Neural crest cell (in vitro differentiated cells): ENCODE results near the gene INS. TPM values are rescaled to one million over a fixed set of nuclear protein-coding genes. Genes with fewer than 3 reads are reported as not detected.

Experiments used
- DNase-seq: peaks from one replicate; pipeline ENCODE4 v3.0.0; 2021; ENCODE audit warnings: low read depth, mixed read lengths, low spot score
- H3K27ac Mint-ChIP-seq: one replicate; pipeline ENCODE4 v1.8.0; 2021; ENCODE audit warnings: mild to moderate bottlenecking, mixed read lengths; ENCODE audit not compliant: unreplicated experiment
- H3K27me3 Mint-ChIP-seq: 2 replicates; pipeline ENCODE4 v1.8.0; 2021; ENCODE audit warnings: low read depth, mild to moderate bottlenecking, mixed read lengths
- H3K36me3 Mint-ChIP-seq: 2 replicates; pipeline ENCODE4 v1.8.0; 2021; ENCODE audit warnings: low read depth, mild to moderate bottlenecking, mixed read lengths
- H3K4me1 Mint-ChIP-seq: 2 replicates; pipeline ENCODE4 v1.8.0; 2021; ENCODE audit warnings: mixed read lengths
- H3K4me3 Mint-ChIP-seq: one replicate; pipeline ENCODE4 v1.8.0; 2021; ENCODE audit warnings: mild to moderate bottlenecking, mixed read lengths
- H3K9me3 Mint-ChIP-seq: 2 replicates; pipeline ENCODE4 v1.8.0; 2021; ENCODE audit warnings: mixed read lengths
- total RNA-seq: library from RNA; stranded (reverse); gene quantifications from 2 replicates; pipeline ENCODE4 v1.2.1, GENCODE V29; 2021
- TF ChIP-seq, protein P1 (sequence below): fragments of 200-600 bp; sonication (generic); conservative IDR thresholded peaks from 2 replicates; pipeline ENCODE4 v1.5.0; 2021; ENCODE audit warnings: antibody characterized with exemption, mild to moderate bottlenecking

The INS gene
- total RNA-seq, 1 donor from 2014 or later: not detected

DNA sequence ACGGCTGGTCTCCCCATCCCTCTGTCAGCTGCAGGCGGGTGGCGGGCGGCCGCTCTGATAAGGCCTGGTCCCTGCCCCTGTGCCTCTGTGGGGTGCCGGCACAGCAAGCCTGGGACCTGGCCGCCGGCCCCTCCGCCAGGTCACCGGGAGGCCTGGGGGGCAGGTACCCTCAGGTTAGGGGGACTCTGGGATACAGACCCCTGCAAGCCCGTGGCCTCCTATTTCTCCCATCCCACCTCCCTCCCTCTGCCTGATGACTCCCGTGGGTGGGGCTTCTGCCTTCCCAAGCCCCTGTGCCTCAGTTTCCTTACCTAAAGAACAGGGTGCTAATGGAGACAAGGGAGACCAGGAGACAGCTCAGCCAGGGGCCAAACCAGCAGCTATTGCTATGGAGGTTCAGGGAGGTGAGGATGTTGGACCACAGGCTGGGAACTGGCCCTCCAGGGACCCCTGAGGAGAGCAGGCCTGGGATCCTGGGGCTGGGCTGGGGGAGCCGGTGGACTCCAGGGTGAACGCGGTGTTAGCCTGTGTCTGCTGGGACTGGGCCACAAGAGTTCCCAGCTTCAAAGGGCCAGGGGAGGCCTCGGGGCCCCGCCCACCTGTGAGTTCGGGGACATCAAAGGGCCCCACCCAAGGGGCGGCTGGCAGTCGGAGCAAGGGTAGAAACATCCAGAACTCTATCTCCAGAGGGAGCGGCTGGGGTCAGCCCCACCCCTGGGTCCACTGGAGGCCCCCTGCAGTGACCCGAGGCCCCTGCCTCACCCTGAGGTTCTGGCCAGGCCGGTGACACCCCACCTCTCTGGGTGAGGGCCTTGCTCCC is 42.6 kb upstream of the INS start:
- Mint-ChIP-seq H3K27ac (no peak overlapping the region), H3K4me3 (no peak overlapping the region), H3K9me3 (peaks cover 3% of the 10 kb centered on the region), H3K36me3 (no peaks in the 10 kb centered on the region), H3K4me1 (no peaks in the 10 kb centered on the region), H3K27me3 (no peaks in the 10 kb centered on the region)
- DNase-seq: no peak
- TF ChIP-seq, protein P1, sequence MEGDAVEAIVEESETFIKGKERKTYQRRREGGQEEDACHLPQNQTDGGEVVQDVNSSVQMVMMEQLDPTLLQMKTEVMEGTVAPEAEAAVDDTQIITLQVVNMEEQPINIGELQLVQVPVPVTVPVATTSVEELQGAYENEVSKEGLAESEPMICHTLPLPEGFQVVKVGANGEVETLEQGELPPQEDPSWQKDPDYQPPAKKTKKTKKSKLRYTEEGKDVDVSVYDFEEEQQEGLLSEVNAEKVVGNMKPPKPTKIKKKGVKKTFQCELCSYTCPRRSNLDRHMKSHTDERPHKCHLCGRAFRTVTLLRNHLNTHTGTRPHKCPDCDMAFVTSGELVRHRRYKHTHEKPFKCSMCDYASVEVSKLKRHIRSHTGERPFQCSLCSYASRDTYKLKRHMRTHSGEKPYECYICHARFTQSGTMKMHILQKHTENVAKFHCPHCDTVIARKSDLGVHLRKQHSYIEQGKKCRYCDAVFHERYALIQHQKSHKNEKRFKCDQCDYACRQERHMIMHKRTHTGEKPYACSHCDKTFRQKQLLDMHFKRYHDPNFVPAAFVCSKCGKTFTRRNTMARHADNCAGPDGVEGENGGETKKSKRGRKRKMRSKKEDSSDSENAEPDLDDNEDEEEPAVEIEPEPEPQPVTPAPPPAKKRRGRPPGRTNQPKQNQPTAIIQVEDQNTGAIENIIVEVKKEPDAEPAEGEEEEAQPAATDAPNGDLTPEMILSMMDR: no peak

GRCh38 chr11:2202900-2203439 is 42.0 kb upstream of the INS start:
- TF ChIP-seq, protein P1: no peak
- peaks cover 3% of the 10 kb centered on the region for H3K9me3 Mint-ChIP-seq
- no peaks in the 10 kb centered on the region for H3K36me3 Mint-ChIP-seq
- DNase-seq: no peak
- no peak overlapping the region for H3K4me3 Mint-ChIP-seq
- no peaks in the 10 kb centered on the region for H3K4me1 Mint-ChIP-seq
- H3K27ac Mint-ChIP-seq: no peak overlapping the region
- no peaks in the 10 kb centered on the region for H3K27me3 Mint-ChIP-seq

DNA sequence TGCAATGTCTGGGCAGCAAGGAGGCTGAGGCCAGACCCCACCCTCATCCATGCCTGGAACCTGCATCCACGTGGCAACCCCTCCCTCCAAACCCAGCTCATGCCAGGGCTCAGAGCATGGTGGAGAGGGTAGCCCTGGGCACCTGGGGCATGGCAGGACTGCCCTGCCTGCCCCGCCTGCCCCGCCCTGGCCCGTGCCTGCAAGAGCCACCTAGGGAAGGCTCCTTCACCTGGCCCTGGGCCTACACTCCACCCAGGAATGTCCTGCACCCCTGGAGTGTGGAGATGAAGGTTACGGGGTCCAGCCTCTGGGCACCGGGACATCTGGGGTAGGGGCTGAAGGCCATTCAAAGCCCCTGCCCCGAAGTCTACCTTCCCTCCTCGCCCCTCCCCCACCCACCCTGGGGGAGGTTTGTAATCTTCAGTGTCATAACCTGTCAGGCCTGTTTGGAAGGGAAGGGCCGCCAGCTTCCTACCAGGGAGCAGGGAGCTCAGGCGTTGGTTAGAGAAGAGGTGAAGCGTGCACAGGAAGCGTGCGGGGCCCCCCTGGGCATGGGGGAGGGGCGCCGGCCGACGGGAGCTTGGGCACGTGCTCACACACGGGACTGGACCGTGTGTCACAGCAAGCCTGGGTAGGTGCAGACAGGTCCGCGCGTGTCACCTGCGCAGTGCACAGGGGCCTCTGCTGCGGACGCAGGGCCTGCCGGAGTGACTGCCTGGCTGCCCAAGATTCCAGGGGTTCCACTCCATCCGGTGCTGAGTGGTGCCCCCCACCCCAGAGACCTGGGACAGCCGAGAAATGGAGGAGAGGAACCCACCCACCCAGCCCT is 41.3 kb upstream of the INS start:
- no peaks in the 10 kb centered on the region for H3K36me3 Mint-ChIP-seq
- no peak for DNase-seq
- no peaks in the 10 kb centered on the region for H3K27me3 Mint-ChIP-seq
- peaks cover 3% of the 10 kb centered on the region for H3K9me3 Mint-ChIP-seq
- no peak overlapping the region for H3K27ac Mint-ChIP-seq
- TF ChIP-seq, protein P1: no peak
- no peak overlapping the region for H3K4me3 Mint-ChIP-seq
- H3K4me1 Mint-ChIP-seq: no peaks in the 10 kb centered on the region

GRCh38 chr11:2201542-2201941 is 40.5 kb upstream of the INS start:
- H3K4me1 Mint-ChIP-seq: peaks cover 5% of the 10 kb centered on the region
- H3K27ac Mint-ChIP-seq: no peak overlapping the region
- H3K27me3 Mint-ChIP-seq: peaks cover 6% of the 10 kb centered on the region
- no peak for DNase-seq
- H3K4me3 Mint-ChIP-seq: no peak overlapping the region
- H3K9me3 Mint-ChIP-seq: peaks cover 3% of the 10 kb centered on the region
- TF ChIP-seq, protein P1: no peak
- no peaks in the 10 kb centered on the region for H3K36me3 Mint-ChIP-seq

DNA sequence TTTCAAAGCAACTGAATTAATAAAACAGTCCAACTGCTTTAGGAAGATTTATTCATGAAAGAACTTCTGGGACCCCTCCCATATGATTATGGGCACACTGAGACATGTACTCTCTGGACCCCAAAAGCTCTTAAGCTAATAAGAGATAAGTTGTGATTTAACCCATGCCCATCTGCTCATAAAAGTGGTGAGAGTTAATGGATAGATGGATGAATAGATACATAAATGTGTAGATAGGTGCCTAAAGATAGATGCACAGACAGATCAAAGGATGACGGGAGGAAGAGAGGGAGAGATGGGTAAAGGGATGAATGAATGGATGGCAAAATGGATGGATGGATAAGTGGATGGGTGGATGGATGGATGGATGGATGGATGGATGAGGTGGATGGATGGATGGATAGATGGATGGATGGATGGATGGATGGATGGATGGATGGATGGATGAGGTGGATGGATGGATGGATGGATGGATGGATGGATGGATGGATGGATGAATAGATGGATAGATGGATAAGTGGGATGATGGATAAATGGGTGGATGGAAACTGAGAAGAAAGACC is 40.0 kb upstream of the INS start:
- Mint-ChIP-seq H3K27ac (no peak overlapping the region), H3K4me3 (no peak overlapping the region), H3K36me3 (no peaks in the 10 kb centered on the region), H3K4me1 (peaks cover 9% of the 10 kb centered on the region), H3K27me3 (peaks cover 10% of the 10 kb centered on the region), H3K9me3 (peaks cover 3% of the 10 kb centered on the region)
- DNase-seq: no peak
- TF ChIP-seq, protein P1: no peak
